ENCODE data around the gene EXOC7.

Gene EXOC7

DNA sequence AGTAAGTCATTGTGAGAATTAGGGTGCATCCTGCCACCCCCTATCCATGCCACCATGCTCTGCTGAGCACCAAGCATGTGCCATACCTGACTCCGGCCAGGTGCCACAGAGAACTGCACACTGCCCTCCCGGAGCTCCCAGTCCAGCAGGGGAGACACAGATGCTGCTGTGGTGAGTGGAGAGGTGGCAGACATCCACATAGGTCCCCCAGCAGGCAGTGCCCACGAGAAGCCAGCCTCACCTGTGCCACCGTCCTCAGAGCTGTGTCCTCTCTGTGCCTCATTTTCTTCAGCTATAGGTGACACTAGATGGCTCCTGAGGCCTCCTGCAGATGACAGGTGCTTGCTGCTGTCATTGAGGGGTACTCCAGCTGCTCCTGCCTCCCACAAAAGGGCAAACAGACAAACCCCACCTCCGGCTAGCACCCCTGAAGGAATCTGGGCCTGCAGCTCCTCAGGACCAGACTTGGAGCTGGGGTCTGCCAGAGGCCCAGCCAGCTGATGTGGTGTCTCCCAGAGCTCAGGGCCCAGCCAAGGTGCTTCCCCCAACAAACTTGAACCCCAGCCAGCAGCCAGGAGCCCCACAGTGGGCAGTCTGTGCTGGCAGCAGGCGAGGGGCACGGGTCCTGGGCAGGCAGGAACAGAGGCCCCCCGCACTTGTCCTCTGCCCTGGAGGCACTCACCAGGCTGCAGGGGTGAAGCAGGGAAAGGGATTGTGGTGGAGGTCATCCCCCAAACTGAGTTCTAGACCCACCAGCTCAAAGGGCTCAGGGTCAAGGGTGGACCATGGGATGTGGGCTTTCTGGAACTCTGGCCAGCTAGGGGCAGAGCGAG, 20.4 kb upstream of the EXOC7 start:
- TF ChIP-seq, protein P1, sequence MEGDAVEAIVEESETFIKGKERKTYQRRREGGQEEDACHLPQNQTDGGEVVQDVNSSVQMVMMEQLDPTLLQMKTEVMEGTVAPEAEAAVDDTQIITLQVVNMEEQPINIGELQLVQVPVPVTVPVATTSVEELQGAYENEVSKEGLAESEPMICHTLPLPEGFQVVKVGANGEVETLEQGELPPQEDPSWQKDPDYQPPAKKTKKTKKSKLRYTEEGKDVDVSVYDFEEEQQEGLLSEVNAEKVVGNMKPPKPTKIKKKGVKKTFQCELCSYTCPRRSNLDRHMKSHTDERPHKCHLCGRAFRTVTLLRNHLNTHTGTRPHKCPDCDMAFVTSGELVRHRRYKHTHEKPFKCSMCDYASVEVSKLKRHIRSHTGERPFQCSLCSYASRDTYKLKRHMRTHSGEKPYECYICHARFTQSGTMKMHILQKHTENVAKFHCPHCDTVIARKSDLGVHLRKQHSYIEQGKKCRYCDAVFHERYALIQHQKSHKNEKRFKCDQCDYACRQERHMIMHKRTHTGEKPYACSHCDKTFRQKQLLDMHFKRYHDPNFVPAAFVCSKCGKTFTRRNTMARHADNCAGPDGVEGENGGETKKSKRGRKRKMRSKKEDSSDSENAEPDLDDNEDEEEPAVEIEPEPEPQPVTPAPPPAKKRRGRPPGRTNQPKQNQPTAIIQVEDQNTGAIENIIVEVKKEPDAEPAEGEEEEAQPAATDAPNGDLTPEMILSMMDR (IDR thresholded peaks at IDR 0.05; ENCODE audit: control insufficient read depth, extremely low read depth, insufficient read depth) = no peak
- no peak for DNase-seq (ENCODE audit: low read depth)
- no peak overlapping the region for H3K4me3 ChIP-seq (ENCODE audit: low read depth, low read length)

- no peak overlapping the region for H3K4me3 ChIP-seq (ENCODE audit: low read depth, low read length)
- TF ChIP-seq, protein P1 (IDR thresholded peaks at IDR 0.05; ENCODE audit: control insufficient read depth, extremely low read depth, insufficient read depth) = no peak
- no peak for DNase-seq (ENCODE audit: low read depth)
Observed at GRCh38 chr17:76123191-76123499, 19.6 kb upstream of the EXOC7 start.

DNA sequence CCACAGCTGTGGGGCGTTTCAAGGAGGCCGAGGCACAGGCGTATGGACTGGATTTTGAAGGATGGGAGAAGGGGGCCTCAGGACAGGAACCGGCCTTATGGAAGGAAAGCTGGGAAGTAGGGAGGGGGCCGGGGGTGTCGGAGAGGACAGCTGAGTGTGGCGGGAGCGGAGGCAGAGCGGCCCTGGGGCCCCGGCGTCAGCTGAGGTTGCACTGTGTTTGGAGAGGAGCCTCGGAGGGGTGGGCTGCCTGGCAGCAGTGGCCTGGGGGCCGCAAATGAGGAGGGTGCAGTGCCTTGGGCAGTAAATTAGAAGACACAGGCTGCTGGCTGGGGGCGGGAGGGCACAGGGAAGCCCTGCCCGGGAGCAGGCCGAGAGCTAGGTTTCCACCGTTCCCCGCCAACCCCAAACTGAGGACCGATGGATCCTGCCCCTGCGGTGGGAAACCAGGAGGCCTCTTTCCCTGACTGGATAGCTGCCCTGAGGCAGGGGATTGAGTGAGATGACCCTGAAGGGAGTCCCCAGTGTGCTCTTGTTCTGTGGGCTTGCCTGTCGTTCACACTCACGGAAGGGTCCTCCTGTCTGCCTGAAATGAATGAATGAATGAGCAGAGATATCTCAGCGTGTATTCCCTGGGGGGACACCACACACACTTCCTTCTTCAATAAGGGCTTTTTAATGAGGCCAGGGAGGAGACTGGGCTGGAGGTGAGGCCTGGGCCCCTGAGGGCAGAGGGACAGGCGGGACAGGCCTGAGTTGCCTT, 19.0 kb upstream of the EXOC7 start:
- H3K4me3 ChIP-seq (ENCODE audit: low read depth, low read length) = no peak overlapping the region
- TF ChIP-seq, protein P1 (IDR thresholded peaks at IDR 0.05; ENCODE audit: control insufficient read depth, extremely low read depth, insufficient read depth) = no peak
- no peak for DNase-seq (ENCODE audit: low read depth)

GRCh38 chr17:76121932-76122430, 18.4 kb upstream of the EXOC7 start:
- no peak for DNase-seq (ENCODE audit: low read depth)
- H3K4me3 ChIP-seq (ENCODE audit: low read depth, low read length) = no peak overlapping the region
- TF ChIP-seq, protein P1 (IDR thresholded peaks at IDR 0.05; ENCODE audit: control insufficient read depth, extremely low read depth, insufficient read depth) = no peak

DNA sequence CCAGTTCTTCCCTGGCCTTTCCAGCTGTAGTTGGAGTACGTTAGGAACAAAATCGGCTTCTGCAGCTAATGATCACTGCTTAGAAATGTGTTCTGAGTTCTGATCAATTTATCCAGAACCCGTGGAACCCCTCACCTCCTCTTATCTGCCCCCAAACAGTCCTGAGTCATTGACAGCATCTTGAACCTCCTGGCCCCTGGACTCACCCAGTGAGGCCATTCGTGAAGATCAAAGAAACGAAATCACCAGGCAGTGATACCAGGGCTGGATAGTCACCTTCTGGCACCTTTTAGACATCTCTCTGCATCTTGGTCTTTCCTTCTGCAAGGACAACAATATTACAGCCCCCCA, 17.0 kb upstream of the EXOC7 start:
- DNase-seq (ENCODE audit: low read depth) = no peak
- TF ChIP-seq, protein P1 (IDR thresholded peaks at IDR 0.05; ENCODE audit: control insufficient read depth, extremely low read depth, insufficient read depth) = no peak
- H3K4me3 ChIP-seq (ENCODE audit: low read depth, low read length) = no peak overlapping the region

- no peak overlapping the region for H3K4me3 ChIP-seq (ENCODE audit: low read depth, low read length)
- DNase-seq (ENCODE audit: low read depth) = no peak
- TF ChIP-seq, protein P1 (IDR thresholded peaks at IDR 0.05; ENCODE audit: control insufficient read depth, extremely low read depth, insufficient read depth) = no peak
Observed at GRCh38 chr17:76119409-76120371, 16.1 kb upstream of the EXOC7 start.
